COLO829 (cell line): Measurements from ENCODE around the gene B3GALT6.

Experiments used
- DNase-seq: peaks from one replicate; pipeline ENCODE4 v3.0.0; 2012; ENCODE audit warnings: low spot score

The B3GALT6 gene

GRCh38 chr1:1231400-1232207, 433 bp upstream of the B3GALT6 start, which contains the start of gene SDF4:
TSS of gene SDF4 (minus strand) at chr1:1232001. CDS start at chr1:1228772, 3,229 bp downstream.
- peak; percentile 96 for DNase-seq

- no peak for DNase-seq
Observed at GRCh38 chr1:1232796-1233566, 944 bp downstream of the B3GALT6 start.

- DNase-seq = no peak
Observed at GRCh38 chr1:1233567-1233892, 1.5 kb downstream of the B3GALT6 start.

GRCh38 chr1:1234180-1234808, 2.3 kb downstream of the B3GALT6 start:
- no peak for DNase-seq

- no peak for DNase-seq
Observed at GRCh38 chr1:1235016-1235744, 3.1 kb downstream of the B3GALT6 start.

GRCh38 chr1:1236176-1236763, 4.2 kb downstream of the B3GALT6 start:
- no peak for DNase-seq

- DNase-seq = no peak
Observed at GRCh38 chr1:1236945-1237873, 5.2 kb downstream of the B3GALT6 start.

GRCh38 chr1:1237874-1238701, 6.1 kb downstream of the B3GALT6 start:
- peak; percentile 24 for DNase-seq

GRCh38 chr1:1238702-1239178, 6.7 kb downstream of the B3GALT6 start:
- no peak for DNase-seq

GRCh38 chr1:1239227-1239613, 7.2 kb downstream of the B3GALT6 start:
- no peak for DNase-seq

- DNase-seq = no peak
Observed at GRCh38 chr1:1239614-1240347, 7.7 kb downstream of the B3GALT6 start.

GRCh38 chr1:1240348-1240732, 8.3 kb downstream of the B3GALT6 start:
- no peak for DNase-seq

- DNase-seq = no peak
Observed at GRCh38 chr1:1240822-1241587, 9.0 kb downstream of the B3GALT6 start.

- DNase-seq = no peak
Observed at GRCh38 chr1:1241588-1242219, 9.7 kb downstream of the B3GALT6 start.

- DNase-seq = no peak
Observed at GRCh38 chr1:1242461-1243265, 10.6 kb downstream of the B3GALT6 start.

- DNase-seq = no peak
Observed at GRCh38 chr1:1243266-1243660, 11.2 kb downstream of the B3GALT6 start.

GRCh38 chr1:1243807-1244191, 11.8 kb downstream of the B3GALT6 start:
- no peak for DNase-seq
